Urothelium cell line (cell line): ENCODE results near the gene GPR153.
A peak's percentile ranks its signal among the peaks of the same experiment; 100 is the strongest.

Experiments used
- DNase-seq: peaks from one replicate; pipeline ENCODE4 v3.0.0; 2011; ENCODE audit warnings: low spot score, mixed read lengths
- FAIRE-seq: peaks from 2 replicates; lab custom pipeline; 2011; peaks lifted over from hg19 to GRCh38; lab: Jason Lieb, UNC

The GPR153 gene

GRCh38 chr1:6207075-6207885 lies 53.6 kb downstream of the GPR153 start:
- no peak for FAIRE-seq
- no peak for DNase-seq

GRCh38 chr1:6206520-6206855 lies 54.4 kb downstream of the GPR153 start:
- DNase-seq (no peak), FAIRE-seq (no peak)

- DNase-seq, result peak; percentile 83
Observed at GRCh38 chr1:6205849-6206519, 54.9 kb downstream of the GPR153 start, which contains the start of gene RNF207. TSS of gene RNF207 (plus strand) at chr1:6206119. CDS start at chr1:6206536, 417 bp downstream.

GRCh38 chr1:6202256-6202655 lies 58.6 kb downstream of the GPR153 start:
- FAIRE-seq (no peak), DNase-seq (no peak)

More at GRCh38 chr1:6205849-6206519, 54.9 kb downstream of the GPR153 start, which contains the start of gene RNF207:
- FAIRE-seq, result no peak

GRCh38 chr1:6200188-6200809 lies 60.6 kb downstream of the GPR153 start:
- DNase-seq, result no peak
- no peak for FAIRE-seq

- FAIRE-seq, result no peak
- peak; percentile 88 for DNase-seq
Observed at GRCh38 chr1:6199298-6200187, 61.4 kb downstream of the GPR153 start, which contains the start of gene RPL22. TSS of gene RPL22 (minus strand) at chr1:6199595. CDS start at chr1:6199573, 22 bp downstream.

GRCh38 chr1:6198646-6199297 lies 62.1 kb downstream of the GPR153 start:
- DNase-seq (no peak), FAIRE-seq (no peak)

- FAIRE-seq (no peak), DNase-seq (no peak)
Observed at GRCh38 chr1:6197746-6198427, 63.0 kb downstream of the GPR153 start.
